ENCODE measurements around the gene IFNAR2.
"Not testable (repeated sequence)": the region's sequence is repeated elsewhere in the genome, so short reads cannot be mapped to it uniquely, and the experiment has no call there.

- TF ChIP-seq CTCF (conservative IDR thresholded peaks at IDR 0.05; ENCODE audit: low read depth, low read length); EZH2 (IDR thresholded peaks at IDR 0.05; ENCODE audit: borderline replicate concordance, low read depth, low read length, poor library complexity, severe bottlenecking): not testable (repeated sequence)
Measured at GRCh38 chr21:33242846-33243245, 13.1 kb downstream of the IFNAR2 start.

Measured in A673 (cell line).